SK-N-SH (cell line): ENCODE data around the gene ITGA1.

Experiments
- CTCF ChIP-seq: fragments of 200-600 bp; sonication (generic); IDR thresholded peaks from 2 replicates; pipeline ENCODE4 v1.6.1; 2017; ENCODE audit warnings: antibody characterized with exemption, mild to moderate bottlenecking, moderate library complexity
- EZH2phosphoT487 ChIP-seq: fragments of 200-600 bp; sonication (generic); IDR thresholded peaks from 2 replicates; pipeline ENCODE4 v1.6.1; 2017; ENCODE audit warnings: low read depth, mixed run types, mild to moderate bottlenecking, antibody characterized with exemption, moderate library complexity, borderline replicate concordance
- POLR2AphosphoS5 ChIP-seq: IDR thresholded peaks from 2 replicates; pipeline ENCODE4 v1.6.1; 2012; ENCODE audit warnings: low read depth, low read length
- USF1 ChIP-seq: IDR thresholded peaks from 2 replicates; pipeline ENCODE4 v1.4.0; 2012; ENCODE audit warnings: low read depth, borderline replicate concordance
- USF2 ChIP-seq: fragments of 150-350 bp; IDR thresholded peaks from 2 replicates; pipeline ENCODE4 v1.6.1; 2017; ENCODE audit warnings: antibody characterized with exemption, low read length, low read depth, borderline replicate concordance

GRCh38 chr5:52825826-52826225 is 38.1 kb downstream of the ITGA1 start:
- no peak for TF ChIP-seq CTCF
- no peak for TF ChIP-seq POLR2AphosphoS5
- TF ChIP-seq EZH2phosphoT487 = no peak
- TF ChIP-seq USF2 = no peak
- TF ChIP-seq USF1 = no peak
